MCF 10A (cell line): ENCODE measurements around the gene MTFR1L. TPM values are rescaled to one million over a fixed set of nuclear protein-coding genes. Genes with fewer than 3 reads are reported as not detected.
A peak's percentile ranks its signal among the peaks of the same experiment; 100 is the strongest.

Experiments used
- BruUV-seq: library from RNA; stranded (reverse); fragments of 400-500 nt; replicated peaks from 2 replicates; lab custom pipeline; 2021; lab: Mats Ljungman, UMichigan
- CTCF ChIA-PET: fragments of 300-600 bp; sonication (Branson Sonifier 250); formaldehyde crosslinking; extraction: SDS; loops from one replicate; lab custom pipeline; 2021; ENCODE audit warnings: antibody characterized with exemption, inconsistent platforms; lab: Yijun Ruan, JAX
- POLR2A ChIA-PET: fragments of 300-600, 350-650 bp; sonication (Branson Sonifier 250); formaldehyde crosslinking; extraction: SDS; loops from one replicate; lab custom pipeline; 2020; ENCODE audit warnings: antibody characterized with exemption, inconsistent platforms; lab: Yijun Ruan, JAX
- DNase-seq: peaks from one replicate; pipeline ENCODE4 v3.0.0-alpha.2; 2018; ENCODE audit not compliant: unreplicated experiment
- H3K27ac Mint-ChIP-seq: one replicate; pipeline ENCODE4 v1.8.0; 2022; ENCODE audit warnings: mild to moderate bottlenecking, low read depth, mixed read lengths; ENCODE audit not compliant: unreplicated experiment
- H3K27me3 Mint-ChIP-seq: one replicate; pipeline ENCODE4 v1.8.0; 2022; ENCODE audit warnings: mixed read lengths; ENCODE audit not compliant: insufficient read depth, unreplicated experiment
- H3K36me3 Mint-ChIP-seq: one replicate; pipeline ENCODE4 v1.8.0; 2022; ENCODE audit warnings: mild to moderate bottlenecking, moderate library complexity, mixed read lengths; ENCODE audit not compliant: insufficient read depth, unreplicated experiment
- H3K4me1 Mint-ChIP-seq: one replicate; pipeline ENCODE4 v1.8.0; 2022; ENCODE audit warnings: mixed read lengths; ENCODE audit not compliant: insufficient read depth, unreplicated experiment
- H3K4me3 Mint-ChIP-seq: one replicate; pipeline ENCODE4 v1.8.0; 2022; ENCODE audit warnings: mild to moderate bottlenecking, moderate library complexity, mixed read lengths; ENCODE audit not compliant: unreplicated experiment
- H3K9me3 Mint-ChIP-seq: one replicate; pipeline ENCODE4 v1.8.0; 2022; ENCODE audit warnings: mixed read lengths; ENCODE audit not compliant: unreplicated experiment
- intact Hi-C: fragments of 100-400 bp; cut with micrococcal nuclease; formaldehyde crosslinking; loops from 2 replicates; pipeline ENCODE4 v1.14.1; 2022
- total RNA-seq: library from RNA; stranded (reverse); gene quantifications from 2 replicates; pipeline ENCODE4 v1.2.3, GENCODE V29; 2022
- TF ChIP-seq, protein P1 (sequence below): fragments of 200-600 bp; IDR thresholded peaks from one replicate; pipeline ENCODE4 v1.8.0; 2022; ENCODE audit warnings: antibody characterized with exemption, mild to moderate bottlenecking; ENCODE audit not compliant: unreplicated experiment

The MTFR1L gene
- total RNA-seq, 1 experiment from 2014 or later = 39.3 TPM

DNA sequence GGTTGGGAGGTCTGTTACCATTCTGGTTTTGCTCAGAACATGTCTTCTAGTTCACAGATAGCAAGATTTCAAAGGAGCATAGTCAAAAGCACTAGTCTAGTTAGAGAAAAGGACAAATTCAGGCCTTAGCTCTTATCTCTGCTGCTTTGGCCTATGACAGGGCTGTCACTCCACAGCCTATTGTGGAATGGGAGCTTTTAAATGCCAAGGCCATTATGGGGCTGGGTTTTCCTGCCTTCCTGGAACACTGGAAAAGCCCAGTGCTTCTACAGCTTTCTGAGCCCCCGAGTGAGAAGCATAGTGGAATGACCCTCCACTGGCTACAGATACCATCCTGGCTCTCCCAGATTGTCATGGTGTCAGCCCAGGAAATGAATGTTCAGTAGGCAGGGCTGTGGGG, 9.3 kb downstream of the MTFR1L start:
- intact Hi-C loops = no loop called here
- BruUV-seq = no TSS peak
- peaks cover 85% of the 10 kb centered on the region for H3K36me3 Mint-ChIP-seq
- DNase-seq = no peak
- H3K4me1 Mint-ChIP-seq = peaks cover 5% of the 10 kb centered on the region
- no peak overlapping the region for H3K4me3 Mint-ChIP-seq
- H3K27ac Mint-ChIP-seq = no peak overlapping the region
- CTCF ChIA-PET = interaction anchor here (0.6 to 0.8 kb wide), 2 partner anchors 31 to 75 kb away, joined by 4 read pairs; no protein-coding TSS in a partner anchor
- POLR2A ChIA-PET = interaction anchor here (0.9 to 5.0 kb wide), 5 partner anchors 8 to 76 kb away, joined by 3 to 46 read pairs (median 4); partner anchors contain the start of gene MTFR1L
- no peaks in the 10 kb centered on the region for H3K9me3 Mint-ChIP-seq
- TF ChIP-seq, protein P1, sequence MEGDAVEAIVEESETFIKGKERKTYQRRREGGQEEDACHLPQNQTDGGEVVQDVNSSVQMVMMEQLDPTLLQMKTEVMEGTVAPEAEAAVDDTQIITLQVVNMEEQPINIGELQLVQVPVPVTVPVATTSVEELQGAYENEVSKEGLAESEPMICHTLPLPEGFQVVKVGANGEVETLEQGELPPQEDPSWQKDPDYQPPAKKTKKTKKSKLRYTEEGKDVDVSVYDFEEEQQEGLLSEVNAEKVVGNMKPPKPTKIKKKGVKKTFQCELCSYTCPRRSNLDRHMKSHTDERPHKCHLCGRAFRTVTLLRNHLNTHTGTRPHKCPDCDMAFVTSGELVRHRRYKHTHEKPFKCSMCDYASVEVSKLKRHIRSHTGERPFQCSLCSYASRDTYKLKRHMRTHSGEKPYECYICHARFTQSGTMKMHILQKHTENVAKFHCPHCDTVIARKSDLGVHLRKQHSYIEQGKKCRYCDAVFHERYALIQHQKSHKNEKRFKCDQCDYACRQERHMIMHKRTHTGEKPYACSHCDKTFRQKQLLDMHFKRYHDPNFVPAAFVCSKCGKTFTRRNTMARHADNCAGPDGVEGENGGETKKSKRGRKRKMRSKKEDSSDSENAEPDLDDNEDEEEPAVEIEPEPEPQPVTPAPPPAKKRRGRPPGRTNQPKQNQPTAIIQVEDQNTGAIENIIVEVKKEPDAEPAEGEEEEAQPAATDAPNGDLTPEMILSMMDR = no peak
- no peaks in the 10 kb centered on the region for H3K27me3 Mint-ChIP-seq

DNA sequence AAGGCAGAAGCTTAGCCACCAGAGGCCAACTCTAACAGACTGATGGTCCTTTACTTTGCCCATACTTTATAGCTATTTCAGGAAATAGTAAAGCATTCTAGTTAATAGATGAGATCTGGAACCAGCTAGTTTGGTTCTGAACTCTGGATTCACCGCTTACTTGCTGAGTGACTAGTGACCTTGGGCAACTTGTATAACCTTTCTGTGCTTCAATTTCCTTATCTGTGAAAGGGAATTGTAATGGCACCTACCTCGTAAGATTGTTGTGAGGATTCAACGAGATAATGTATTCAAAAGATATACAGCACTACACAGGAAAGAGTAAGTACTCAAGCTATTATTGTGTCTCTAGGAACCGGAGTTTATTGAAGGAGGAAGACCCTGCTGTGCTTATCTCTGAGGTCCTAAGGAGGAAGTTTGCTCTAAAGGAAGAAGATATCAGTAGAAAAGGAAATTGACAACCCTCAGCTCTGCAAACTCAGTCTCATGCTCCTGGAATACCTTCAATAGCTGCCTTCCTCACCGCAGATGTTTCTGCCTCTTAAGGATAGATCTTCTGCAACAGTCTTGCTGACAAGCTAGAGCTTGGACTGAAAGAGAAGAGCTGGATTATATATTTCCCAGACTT, 11.9 kb downstream of the MTFR1L start:
- Mint-ChIP-seq H3K36me3 (peaks cover 76% of the 10 kb centered on the region), H3K27me3 (no peaks in the 10 kb centered on the region)

DNA sequence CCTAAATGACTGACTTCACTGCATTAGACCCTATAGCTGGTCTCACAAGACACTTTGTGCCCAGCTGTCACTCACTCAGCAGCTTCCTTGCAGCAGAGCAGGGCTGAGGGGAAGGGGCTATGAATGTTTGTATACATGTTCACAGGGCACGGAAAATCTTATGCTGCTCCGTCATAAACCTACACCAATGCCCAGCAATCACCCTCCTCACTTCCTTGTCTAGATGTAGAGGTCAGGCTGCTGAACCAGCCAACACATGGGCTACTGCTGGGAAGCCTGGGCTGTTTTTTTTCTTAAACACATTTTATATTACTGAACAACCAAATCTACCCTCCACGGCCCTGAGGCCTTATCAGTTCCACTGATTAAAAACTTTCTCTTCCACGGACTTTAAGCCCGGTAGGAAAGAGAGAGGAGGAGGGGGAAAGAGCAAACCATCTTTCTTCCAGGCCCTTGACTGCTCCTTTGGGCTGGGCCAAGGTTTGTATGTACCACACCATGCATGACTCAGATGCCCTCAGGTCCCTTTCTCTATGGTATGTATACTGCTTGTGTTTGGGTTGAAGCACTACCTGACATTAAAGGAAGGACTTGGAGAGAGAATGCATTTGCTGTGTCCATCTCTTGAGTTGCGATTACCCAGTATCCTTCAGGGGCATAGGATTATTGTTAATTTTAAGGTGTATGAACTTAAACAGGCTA, 12.7 kb downstream of the MTFR1L start:
- peaks cover 11% of the 10 kb centered on the region for H3K4me1 Mint-ChIP-seq
- intact Hi-C loops = no loop called here
- ChIA-PET POLR2A (interaction anchor here (0.7 to 5.0 kb wide), 3 partner anchors 12 to 294 kb away, joined by 3 to 46 read pairs (median 3); partner anchors contain the start of gene MTFR1L), CTCF (interaction anchor here (1.2 to 2.1 kb wide), 4 partner anchors 10 to 64 kb away, joined by 3 to 9 read pairs (median 6); no protein-coding TSS in a partner anchor)
- H3K27ac Mint-ChIP-seq = no peak overlapping the region
- H3K36me3 Mint-ChIP-seq = peaks cover 68% of the 10 kb centered on the region
- no peaks in the 10 kb centered on the region for H3K27me3 Mint-ChIP-seq
- TF ChIP-seq, protein P1 = no peak
- no peaks in the 10 kb centered on the region for H3K9me3 Mint-ChIP-seq
- H3K4me3 Mint-ChIP-seq = no peak overlapping the region
- BruUV-seq = TSS peak; percentile 41
- peak; percentile 28 for DNase-seq

More for the DNA sequence above, 11.9 kb downstream of the MTFR1L start:
- intact Hi-C loops = no loop called here
- no TSS peak for BruUV-seq
- H3K9me3 Mint-ChIP-seq = no peaks in the 10 kb centered on the region
- DNase-seq = no peak
- no peak overlapping the region for H3K27ac Mint-ChIP-seq
- peaks cover 5% of the 10 kb centered on the region for H3K4me1 Mint-ChIP-seq
- TF ChIP-seq, protein P1 = no peak
- POLR2A ChIA-PET = interaction anchor here (0.8 to 5.0 kb wide), 3 partner anchors 11 to 27 kb away, joined by 3 to 46 read pairs (median 3); partner anchors contain the start of gene MTFR1L
- CTCF ChIA-PET = interaction anchor here (0.7 to 2.1 kb wide), 6 partner anchors 10 to 166 kb away, joined by 3 to 9 read pairs (median 4); partner anchors contain the start of gene PAFAH2
- no peak overlapping the region for H3K4me3 Mint-ChIP-seq

DNA sequence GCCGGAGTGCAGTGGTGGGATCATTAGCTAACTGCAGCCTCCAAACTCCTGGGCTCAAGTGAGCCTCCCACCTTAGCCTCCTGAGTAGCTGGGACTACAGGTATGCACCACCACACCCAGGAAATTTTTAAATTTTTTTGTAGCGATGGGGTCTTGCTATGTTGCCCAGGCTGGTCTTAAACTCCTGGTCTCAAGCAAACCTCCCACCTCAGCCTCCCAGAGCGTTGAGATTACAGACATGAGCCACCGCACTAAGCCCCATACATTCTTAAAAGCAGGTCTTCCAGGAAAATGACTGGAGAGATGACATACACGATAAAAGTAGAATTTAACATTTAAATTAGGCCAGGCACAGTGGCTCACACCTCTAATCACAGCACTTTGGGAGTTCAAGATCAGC, 13.4 kb downstream of the MTFR1L start:
- no peaks in the 10 kb centered on the region for H3K27me3 Mint-ChIP-seq
- TF ChIP-seq, protein P1 = no peak
- no TSS peak for BruUV-seq
- ChIA-PET CTCF (interaction anchor here (0.6 to 1.8 kb wide), 3 partner anchors 63 to 279 kb away, joined by 3 to 5 read pairs (median 3); partner anchors contain the start of gene PDIK1L), POLR2A (interaction anchor here (0.7 to 5.0 kb wide), 3 partner anchors 12 to 293 kb away, joined by 3 to 46 read pairs (median 11); partner anchors contain the start of genes MTFR1L and PAFAH2)
- intact Hi-C loops = no loop called here
- no peak overlapping the region for H3K27ac Mint-ChIP-seq
- DNase-seq = no peak
- peaks cover 61% of the 10 kb centered on the region for H3K36me3 Mint-ChIP-seq
- H3K4me3 Mint-ChIP-seq = no peak overlapping the region
- H3K9me3 Mint-ChIP-seq = no peaks in the 10 kb centered on the region
- H3K4me1 Mint-ChIP-seq = peaks cover 12% of the 10 kb centered on the region
